ENCODE results near the gene CD81. TPM values are rescaled to one million over a fixed set of nuclear protein-coding genes. Genes with fewer than 3 reads are reported as not detected.

The CD81 gene
- total RNA-seq, 1 donor from 2014 or later = 723 TPM

- no peak for DNase-seq (ENCODE audit: low spot score)
Observed at GRCh38 chr11:2400762-2401435, 23.8 kb downstream of the CD81 start.

GRCh38 chr11:2401436-2401984 is 24.4 kb downstream of the CD81 start:
- no peak for DNase-seq (ENCODE audit: low spot score)

DNA sequence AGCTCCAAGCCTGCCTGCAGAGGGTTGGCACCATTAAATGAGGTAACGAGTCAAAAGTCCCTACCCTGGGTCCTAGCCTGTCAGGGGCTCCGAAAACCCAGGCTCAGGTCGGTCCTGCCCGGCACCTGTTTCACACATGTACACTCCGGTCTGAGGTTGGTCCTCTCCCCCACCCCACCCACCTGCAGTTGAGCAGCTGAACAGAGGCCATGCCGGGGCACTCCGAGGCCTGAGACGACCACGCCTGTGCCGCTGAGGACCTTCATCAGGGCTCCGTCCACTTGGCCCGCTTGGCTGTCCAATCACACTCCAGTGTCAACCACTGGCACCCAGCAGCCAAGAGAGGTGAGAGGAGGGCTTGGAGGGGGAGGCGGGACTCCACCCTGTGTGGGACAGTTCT is 25.0 kb downstream of the CD81 start:
- DNase-seq (ENCODE audit: low spot score) = no peak

DNA sequence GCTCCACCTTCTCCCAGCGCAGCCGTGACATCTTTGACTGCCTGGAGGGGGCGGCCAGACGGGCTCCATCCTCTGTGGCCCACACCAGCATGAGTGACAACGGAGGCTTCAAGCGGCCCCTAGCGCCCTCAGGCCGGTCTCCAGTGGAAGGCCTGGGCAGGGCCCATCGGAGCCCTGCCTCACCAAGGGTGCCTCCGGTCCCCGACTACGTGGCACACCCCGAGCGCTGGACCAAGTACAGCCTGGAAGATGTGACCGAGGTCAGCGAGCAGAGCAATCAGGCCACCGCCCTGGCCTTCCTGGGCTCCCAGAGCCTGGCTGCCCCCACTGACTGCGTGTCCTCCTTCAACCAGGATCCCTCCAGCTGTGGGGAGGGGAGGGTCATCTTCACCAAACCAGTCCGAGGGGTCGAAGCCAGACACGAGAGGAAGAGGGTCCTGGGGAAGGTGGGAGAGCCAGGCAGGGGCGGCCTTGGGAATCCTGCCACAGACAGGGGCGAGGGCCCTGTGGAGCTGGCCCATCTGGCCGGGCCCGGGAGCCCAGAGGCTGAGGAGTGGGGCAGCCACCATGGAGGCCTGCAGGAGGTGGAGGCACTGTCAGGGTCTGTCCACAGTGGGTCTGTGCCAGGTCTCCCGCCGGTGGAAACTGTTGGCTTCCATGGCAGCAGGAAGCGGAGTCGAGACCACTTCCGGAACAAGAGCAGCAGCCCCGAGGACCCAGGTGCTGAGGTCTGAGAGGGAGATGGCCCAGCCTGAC is 26.0 kb downstream of the CD81 start:
- no peak for DNase-seq (ENCODE audit: low spot score)

DNA sequence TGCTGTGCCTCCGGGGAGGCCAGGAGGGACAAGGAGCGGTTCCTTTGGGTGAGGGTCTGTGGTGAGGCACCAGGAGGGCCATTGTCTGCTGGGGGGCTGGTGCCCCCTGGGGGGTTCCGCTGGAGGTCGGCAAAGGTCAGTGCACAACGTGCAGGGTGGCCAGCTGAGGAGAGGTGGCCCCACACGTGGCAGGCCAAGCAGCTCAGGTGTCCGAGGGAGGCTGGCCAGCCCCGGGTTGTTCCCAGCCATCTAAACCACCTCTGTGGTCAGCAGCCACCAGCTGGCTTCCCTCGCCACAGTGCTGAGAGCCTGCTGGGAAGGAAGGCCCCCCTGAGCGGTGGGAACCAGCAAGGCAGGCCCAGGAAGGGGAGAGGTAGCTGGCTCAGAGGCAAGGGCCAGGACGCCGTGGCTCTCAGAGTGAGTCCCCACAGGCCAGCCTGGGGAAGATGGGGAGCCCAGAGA is 27.7 kb downstream of the CD81 start:
- DNase-seq (ENCODE audit: low spot score) = no peak

GRCh38 chr11:2406451-2406850 is 29.3 kb downstream of the CD81 start:
- no peak for DNase-seq (ENCODE audit: low spot score)

DNA sequence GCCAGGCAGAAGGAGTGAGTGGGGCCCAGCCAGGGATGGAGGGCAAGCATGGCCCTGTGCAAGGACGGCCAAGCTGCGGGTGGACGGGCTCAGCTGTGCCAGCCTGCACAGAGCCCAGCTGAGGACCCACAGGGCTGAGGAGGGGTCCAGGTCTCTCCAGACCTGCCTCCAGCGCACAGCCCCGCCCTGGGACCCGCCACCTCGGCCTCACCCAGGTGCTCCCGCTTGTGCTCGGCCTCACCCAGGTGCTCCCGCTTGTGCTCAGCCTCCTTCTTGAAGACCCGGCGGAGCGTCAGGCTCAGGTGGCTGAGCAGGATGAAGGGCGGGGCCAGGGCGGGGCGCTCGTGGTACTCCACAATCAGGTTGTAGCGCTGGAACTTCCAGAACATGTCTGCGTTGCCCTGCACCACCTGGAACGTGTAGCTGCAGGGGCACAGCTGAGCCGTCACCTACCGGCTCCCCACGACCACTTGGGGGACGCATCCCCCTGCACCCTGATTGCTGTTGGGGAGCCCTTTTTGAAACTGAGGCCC is 29.8 kb downstream of the CD81 start:
- no peak for DNase-seq (ENCODE audit: low spot score)

- DNase-seq (ENCODE audit: low spot score) = no peak
Observed at GRCh38 chr11:2408671-2409070, 31.6 kb downstream of the CD81 start.

DNA sequence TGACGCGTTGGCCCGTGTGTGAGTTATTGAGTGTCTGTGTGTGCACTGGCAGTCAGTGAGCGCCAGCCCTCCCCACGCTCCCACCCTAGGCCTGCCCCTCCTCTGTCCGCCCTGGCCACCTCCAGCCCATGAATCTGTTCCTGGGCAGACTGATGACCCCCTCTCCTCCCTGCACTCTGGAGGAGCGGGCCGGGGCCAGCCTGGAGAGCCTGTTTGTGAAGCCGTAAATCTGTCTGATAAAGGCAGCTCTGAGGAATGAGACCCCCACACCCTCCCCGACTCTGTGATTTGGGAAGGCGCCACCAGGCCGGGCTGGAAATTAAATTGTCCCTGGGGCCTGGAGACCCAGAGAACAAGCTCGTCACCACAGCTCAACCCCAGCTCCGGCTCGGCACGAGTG is 32.0 kb downstream of the CD81 start:
- no peak for DNase-seq (ENCODE audit: low spot score)

DNA sequence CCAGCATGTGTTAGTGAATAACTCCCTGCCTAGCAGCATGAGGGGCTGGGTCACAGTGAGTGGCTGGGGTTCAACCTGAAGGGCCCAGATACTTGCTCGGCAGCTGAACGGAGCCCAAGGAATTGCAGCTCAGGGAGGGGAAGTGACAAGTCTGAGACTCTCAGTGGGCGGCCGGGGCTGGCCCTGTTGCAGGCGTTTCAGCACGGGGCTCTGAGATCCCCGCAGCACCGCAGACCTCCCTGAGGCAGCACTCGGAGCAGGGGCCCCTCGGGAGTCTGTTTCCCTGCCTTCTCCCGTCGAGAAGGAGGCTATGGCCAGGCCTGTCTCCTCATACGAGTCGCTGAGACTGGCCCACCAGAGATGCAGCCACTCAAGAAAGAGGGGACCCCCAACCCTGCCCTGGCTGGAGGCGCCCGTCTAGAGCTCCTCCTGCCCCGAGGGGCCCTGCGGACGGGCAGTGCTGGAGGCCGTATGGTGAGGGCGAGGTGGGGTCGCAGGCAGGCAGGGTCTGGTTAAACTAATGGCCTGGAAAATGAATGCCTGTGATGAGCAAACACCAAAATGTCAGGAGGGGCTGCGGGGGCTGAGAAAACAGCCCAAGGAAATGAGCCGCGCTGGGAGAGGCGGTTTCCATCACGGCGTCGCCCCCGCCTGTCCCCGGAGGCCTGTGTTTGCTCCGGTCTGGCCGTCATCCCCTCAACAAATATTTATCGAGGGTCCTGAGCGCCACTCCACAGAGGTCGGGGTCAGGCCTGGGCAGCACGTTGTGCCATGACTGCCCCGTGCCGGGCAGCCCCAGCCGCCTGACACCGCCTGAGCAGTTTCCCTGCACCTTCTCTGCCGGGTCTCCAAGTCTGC is 32.7 kb downstream of the CD81 start:
- DNase-seq (ENCODE audit: low spot score) = no peak

DNA sequence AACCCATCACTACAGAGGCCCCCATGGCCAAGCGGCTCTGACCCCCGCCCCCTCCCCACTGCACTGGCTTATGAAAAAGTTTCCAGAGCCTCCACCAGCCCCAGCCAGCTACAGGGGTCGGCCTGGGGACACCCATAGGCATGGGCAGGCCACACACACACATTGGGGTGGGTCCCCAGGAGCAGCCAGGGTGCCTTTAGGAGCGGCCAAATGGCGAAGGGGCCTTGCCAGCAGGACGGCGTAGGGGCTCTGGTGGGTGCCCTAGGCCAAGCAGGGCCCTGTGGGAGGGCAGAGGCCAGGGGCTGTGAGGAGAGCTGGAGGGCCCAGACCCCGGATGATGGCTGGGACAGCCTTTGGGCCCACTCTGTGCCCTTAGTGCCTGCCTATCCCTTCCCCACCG is 33.5 kb downstream of the CD81 start:
- DNase-seq (ENCODE audit: low spot score) = no peak

GRCh38 chr11:2411446-2412305 is 34.6 kb downstream of the CD81 start:
- DNase-seq (ENCODE audit: low spot score) = no peak

- no peak for DNase-seq (ENCODE audit: low spot score)
Observed at GRCh38 chr11:2412323-2412722, 35.2 kb downstream of the CD81 start.

GRCh38 chr11:2413742-2414579 is 36.9 kb downstream of the CD81 start:
- DNase-seq (ENCODE audit: low spot score) = no peak

GRCh38 chr11:2414616-2415015 is 37.5 kb downstream of the CD81 start:
- DNase-seq (ENCODE audit: low spot score) = no peak

- DNase-seq (ENCODE audit: low spot score) = no peak
Observed at GRCh38 chr11:2415171-2415570, 38.1 kb downstream of the CD81 start.

GRCh38 chr11:2415601-2416380 is 38.7 kb downstream of the CD81 start:
- no peak for DNase-seq (ENCODE audit: low spot score)

- DNase-seq (ENCODE audit: low spot score) = no peak
Observed at GRCh38 chr11:2416765-2417164, 39.7 kb downstream of the CD81 start.
